HepG2 (cell line): Measurements from ENCODE around the gene EGLN2. TPM values are rescaled to one million over a fixed set of nuclear protein-coding genes. Genes with fewer than 3 reads are reported as not detected.

Source experiments
- CREB1 ChIP-seq, 2 experiments: fragments of 450-650 bp in 1 of 2; IDR thresholded peaks; 2 replicates each; pipeline ENCODE4 v1.6.1; 2016 to 2017; ENCODE audit warnings: control low read depth in 1 of 2, mild to moderate bottlenecking in 1 of 2, missing compliant biosample characterization in 1 of 2, missing genetic modification characterization in 1 of 2
- GABPB1 ChIP-seq: IDR thresholded peaks from 2 replicates; pipeline ENCODE4 v1.6.1; 2016; ENCODE audit warnings: mild to moderate bottlenecking, missing genetic modification reagents, moderate library complexity, missing compliant biosample characterization
- RELA ChIP-seq: sonication (generic); formaldehyde crosslinking; IDR thresholded peaks from 2 replicates; pipeline ENCODE4 v1.4.0; 2020; ENCODE audit warnings: missing genetic modification reagents
- RFX1 ChIP-seq: fragments of 450-650 bp; IDR thresholded peaks from 2 replicates; pipeline ENCODE4 v1.6.1; 2017
- TCF7L2 ChIP-seq: IDR thresholded peaks from 2 replicates; pipeline ENCODE4 v1.6.1; 2011; ENCODE audit warnings: mild to moderate bottlenecking, low read depth, low read length, moderate library complexity
- ZBTB14 ChIP-seq: sonication (generic); formaldehyde crosslinking; IDR thresholded peaks from 2 replicates; pipeline ENCODE4 v1.4.0; 2020; ENCODE audit warnings: missing genetic modification reagents
- ZKSCAN1 ChIP-seq: fragments of 150-350 bp; IDR thresholded peaks from 2 replicates; pipeline ENCODE4 v1.6.1; 2014; ENCODE audit warnings: low read length
- ZNF232 ChIP-seq: sonication (generic); formaldehyde crosslinking; IDR thresholded peaks from 2 replicates; pipeline ENCODE4 v1.4.0; 2020; ENCODE audit warnings: missing genetic modification reagents, borderline replicate concordance
- ZNF318 ChIP-seq: sonication (generic); formaldehyde crosslinking; IDR thresholded peaks from 2 replicates; pipeline ENCODE4 v1.4.0; 2020; ENCODE audit warnings: mild to moderate bottlenecking, missing genetic modification reagents
- ZNF34 ChIP-seq: sonication (generic); formaldehyde crosslinking; IDR thresholded peaks from 2 replicates; pipeline ENCODE4 v1.4.0; 2020; ENCODE audit warnings: mild to moderate bottlenecking, missing genetic modification reagents, borderline replicate concordance
- ZNF354B ChIP-seq: sonication (generic); formaldehyde crosslinking; IDR thresholded peaks from 2 replicates; pipeline ENCODE4 v1.8.0; 2022; ENCODE audit warnings: mild to moderate bottlenecking, missing genetic modification reagents
- ZNF362 ChIP-seq: sonication (generic); formaldehyde crosslinking; IDR thresholded peaks from 2 replicates; pipeline ENCODE4 v1.4.0; 2020; ENCODE audit warnings: missing genetic modification reagents, mild to moderate bottlenecking, borderline replicate concordance
- ZNF746 ChIP-seq: sonication (generic); formaldehyde crosslinking; IDR thresholded peaks from 2 replicates; pipeline ENCODE4 v1.8.0; 2022; ENCODE audit warnings: mild to moderate bottlenecking, missing genetic modification reagents
- polyA plus RNA-seq, 8 experiments: library from polyadenylated mRNA; depleted of rRNA in 3 of 8; stranded (reverse) in 7 of 8; unstranded in 1 of 8; fragments of >200 nt; fragmentation: Illumina TruSeq in 4 of 8; extraction: Trizol in 4 of 8; gene quantifications; 2 replicates each; pipeline versions ENCODE4 v1.2.1 to v1.2.3, GENCODE V29; 2011 to 2016; ENCODE audit warnings: low read depth in 4 of 8, missing spikeins in 1 of 8, mixed read lengths in 1 of 8; ENCODE audit not compliant: insufficient read depth in 1 of 8
- total RNA-seq, 5 experiments: library from RNA; depleted of rRNA; stranded (reverse); fragments of >200 nt; fragmentation: Illumina TruSeq; extraction: Trizol; gene quantifications; 2 replicates each; pipeline ENCODE4 v1.2.3, GENCODE V29; 2016; ENCODE audit warnings: low read depth in 1 of 5
- TF ChIP-seq, protein P1 (sequence below): sonication (generic); formaldehyde crosslinking; IDR thresholded peaks from 2 replicates; pipeline ENCODE4 v1.8.0; 2022; ENCODE audit warnings: mild to moderate bottlenecking, missing genetic modification reagents; ENCODE audit not compliant: insufficient replicate concordance
- TF ChIP-seq, protein P2 (sequence below): sonication (generic); formaldehyde crosslinking; IDR thresholded peaks from 2 replicates; pipeline ENCODE4 v1.4.0; 2020; ENCODE audit warnings: mild to moderate bottlenecking, missing genetic modification reagents

The EGLN2 gene
- total and polyA plus RNA-seq, 2 of the 13 experiments (the other 11 are each of a cell fraction or from before 2014, with no cell fraction given) = 16.5 to 40.8 TPM

GRCh38 chr19:40831502-40832430, 32.8 kb downstream of the EGLN2 start (continued):
- TF ChIP-seq, protein P1, sequence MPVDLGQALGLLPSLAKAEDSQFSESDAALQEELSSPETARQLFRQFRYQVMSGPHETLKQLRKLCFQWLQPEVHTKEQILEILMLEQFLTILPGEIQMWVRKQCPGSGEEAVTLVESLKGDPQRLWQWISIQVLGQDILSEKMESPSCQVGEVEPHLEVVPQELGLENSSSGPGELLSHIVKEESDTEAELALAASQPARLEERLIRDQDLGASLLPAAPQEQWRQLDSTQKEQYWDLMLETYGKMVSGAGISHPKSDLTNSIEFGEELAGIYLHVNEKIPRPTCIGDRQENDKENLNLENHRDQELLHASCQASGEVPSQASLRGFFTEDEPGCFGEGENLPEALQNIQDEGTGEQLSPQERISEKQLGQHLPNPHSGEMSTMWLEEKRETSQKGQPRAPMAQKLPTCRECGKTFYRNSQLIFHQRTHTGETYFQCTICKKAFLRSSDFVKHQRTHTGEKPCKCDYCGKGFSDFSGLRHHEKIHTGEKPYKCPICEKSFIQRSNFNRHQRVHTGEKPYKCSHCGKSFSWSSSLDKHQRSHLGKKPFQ (CRISPR knock-in tag) = no peak
- TF ChIP-seq, protein P2, sequence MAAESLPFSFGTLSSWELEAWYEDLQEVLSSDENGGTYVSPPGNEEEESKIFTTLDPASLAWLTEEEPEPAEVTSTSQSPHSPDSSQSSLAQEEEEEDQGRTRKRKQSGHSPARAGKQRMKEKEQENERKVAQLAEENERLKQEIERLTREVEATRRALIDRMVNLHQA (CRISPR knock-in tag) = no peak
- TF ChIP-seq CREB1 (IDR thresholded peaks at IDR 0.05) (peak; percentile 33; the same call in 1 of the 2 replicates), CREB1 (CRISPR knock-in tag; IDR thresholded peaks at IDR 0.05) (peak; percentile 77; the same call in 1 of the 2 replicates), ZNF34 (CRISPR knock-in tag) (no peak), RELA (CRISPR knock-in tag) (no peak), ZNF232 (peak; percentile 71; the same call in 1 of the 2 replicates), TCF7L2 (no peak), RFX1 (no peak), GABPB1 (CRISPR knock-in tag) (peak; percentile 25; the same call in 1 of the 2 replicates), ZNF746 (0 out of 2 replicates have a peak, but pooled peaks have one; percentile 42), ZBTB14 (CRISPR knock-in tag) (no peak), ZNF318 (CRISPR knock-in tag) (no peak), ZKSCAN1 (no peak), ZNF354B (CRISPR knock-in tag) (no peak), ZNF362 (CRISPR knock-in tag) (peak; percentile 73; the same call in 1 of the 2 replicates)
